ENCODE results near the gene ARHGEF2.

GRCh38 chr1:155968051-155968400, 10.3 kb downstream of the ARHGEF2 start:
- TF ChIP-seq CTCF (IDR thresholded peaks at IDR 0.05 in 2 of 3, conservative IDR thresholded peaks at IDR 0.05 in 1 of 3; ENCODE audit: borderline replicate concordance in 1 of 3, insufficient read depth in 1 of 3, low read depth in 2 of 3, low read length in 2 of 3) (no peak), POLR2A (IDR thresholded peaks at IDR 0.05; ENCODE audit: borderline replicate concordance, extremely low read depth, insufficient read depth, insufficient read length) (no peak), CBX3 (IDR thresholded peaks at IDR 0.05; ENCODE audit: low read depth) (no peak)
